HepG2 (cell line): ENCODE results near the gene ZNF367. TPM values are rescaled to one million over a fixed set of nuclear protein-coding genes. Genes with fewer than 3 reads are reported as not detected.

Source experiments
- ATF6 ChIP-seq: sonication (generic); formaldehyde crosslinking; conservative IDR thresholded peaks from 2 replicates; pipeline ENCODE4 v1.4.0; 2020; ENCODE audit warnings: missing genetic modification reagents
- E2F1 ChIP-seq: sonication (generic); formaldehyde crosslinking; IDR thresholded peaks from 2 replicates; pipeline ENCODE4 v1.5.0; 2020; ENCODE audit warnings: missing genetic modification reagents
- HNRNPH1 ChIP-seq: fragments of 200-400 bp; formaldehyde crosslinking; optimal IDR thresholded peaks from 2 replicates; pipeline ENCODE3; 2017; ENCODE audit warnings: mild to moderate bottlenecking, low read depth, low read length
- KLF16 ChIP-seq, 2 experiments: sonication (generic) in 1 of 2; formaldehyde crosslinking in 1 of 2; IDR thresholded peaks; 2 replicates each; pipeline versions ENCODE4 v1.6.1 to v1.8.0; 2016 to 2023; ENCODE audit warnings: missing genetic modification reagents in 2 of 2, missing compliant biosample characterization in 1 of 2
- SCMH1 ChIP-seq: sonication (generic); formaldehyde crosslinking; IDR thresholded peaks from 2 replicates; pipeline ENCODE4 v1.9.0; 2021; ENCODE audit warnings: missing genetic modification reagents, mild to moderate bottlenecking, borderline replicate concordance
- SKI ChIP-seq: fragments of 450-650 bp; IDR thresholded peaks from one replicate; pipeline ENCODE4 v1.6.1; 2018; ENCODE audit warnings: mild to moderate bottlenecking; ENCODE audit not compliant: partially characterized antibody
- SP2 ChIP-seq: sonication (generic); formaldehyde crosslinking; IDR thresholded peaks from 2 replicates; pipeline ENCODE4 v1.5.1; 2020; ENCODE audit warnings: mild to moderate bottlenecking, missing genetic modification reagents
- SP5 ChIP-seq: IDR thresholded peaks from 2 replicates; pipeline ENCODE4 v1.6.1; 2016; ENCODE audit warnings: low read depth, borderline replicate concordance
- STAT5B ChIP-seq: sonication (generic); formaldehyde crosslinking; IDR thresholded peaks from 2 replicates; pipeline ENCODE4 v1.4.0; 2020; ENCODE audit warnings: missing genetic modification reagents
- ZNF460 ChIP-seq: sonication (generic); formaldehyde crosslinking; IDR thresholded peaks from 2 replicates; pipeline ENCODE4 v1.5.1; 2020; ENCODE audit warnings: missing genetic modification reagents, mild to moderate bottlenecking, borderline replicate concordance
- ZNF484 ChIP-seq: sonication (generic); formaldehyde crosslinking; IDR thresholded peaks from 2 replicates; pipeline ENCODE4 v1.5.1; 2020; ENCODE audit warnings: mild to moderate bottlenecking, low read depth, missing genetic modification reagents, borderline replicate concordance
- ZNF513 ChIP-seq: sonication (generic); formaldehyde crosslinking; conservative IDR thresholded peaks from 2 replicates; pipeline ENCODE4 v1.5.0; 2020; ENCODE audit warnings: missing genetic modification reagents
- ZNF556 ChIP-seq: sonication (generic); formaldehyde crosslinking; IDR thresholded peaks from 2 replicates; pipeline ENCODE4 v1.4.0; 2020; ENCODE audit warnings: mild to moderate bottlenecking, missing genetic modification reagents, borderline replicate concordance
- ZNF639 ChIP-seq: conservative IDR thresholded peaks from 2 replicates; pipeline ENCODE4 v1.6.1; 2018; ENCODE audit warnings: missing genetic modification reagents
- ZNF788 ChIP-seq: sonication (generic); formaldehyde crosslinking; IDR thresholded peaks from 2 replicates; pipeline ENCODE4 v1.5.0; 2020; ENCODE audit warnings: mild to moderate bottlenecking, missing genetic modification reagents, borderline replicate concordance
- ZSCAN5A ChIP-seq: sonication (generic); formaldehyde crosslinking; IDR thresholded peaks from 2 replicates; pipeline ENCODE4 v1.8.0; 2022; ENCODE audit warnings: mild to moderate bottlenecking, missing genetic modification reagents, borderline replicate concordance
- polyA plus RNA-seq, 8 experiments: library from polyadenylated mRNA; depleted of rRNA in 3 of 8; stranded (reverse) in 7 of 8; unstranded in 1 of 8; fragments of >200 nt; fragmentation: Illumina TruSeq in 4 of 8; extraction: Trizol in 4 of 8; gene quantifications; 2 replicates each; pipeline versions ENCODE4 v1.2.1 to v1.2.3, GENCODE V29; 2011 to 2016; ENCODE audit warnings: low read depth in 4 of 8, missing spikeins in 1 of 8, mixed read lengths in 1 of 8; ENCODE audit not compliant: insufficient read depth in 1 of 8
- total RNA-seq, 5 experiments: library from RNA; depleted of rRNA; stranded (reverse); fragments of >200 nt; fragmentation: Illumina TruSeq; extraction: Trizol; gene quantifications; 2 replicates each; pipeline ENCODE4 v1.2.3, GENCODE V29; 2016; ENCODE audit warnings: low read depth in 1 of 5
- TF ChIP-seq, protein P1 (sequence below): sonication (generic); formaldehyde crosslinking; IDR thresholded peaks from 2 replicates; pipeline ENCODE4 v1.4.0; 2020; ENCODE audit warnings: mild to moderate bottlenecking, low read depth, missing genetic modification reagents
- TF ChIP-seq, protein P2 (sequence below): sonication (generic); formaldehyde crosslinking; IDR thresholded peaks from 2 replicates; pipeline ENCODE4 v1.8.0; 2022; ENCODE audit warnings: mild to moderate bottlenecking, missing genetic modification reagents

The ZNF367 gene
- total and polyA plus RNA-seq, 2 of the 13 experiments (the other 11 are each of a cell fraction or from before 2014, with no cell fraction given): 2.9 to 7.7 TPM

GRCh38 chr9:96418083-96418919, at the start of gene ZNF367 (continued):
- TF ChIP-seq HNRNPH1: no peak
- peak in 1 of 2 experiments; percentile 50; a peak in 1 of 4 replicates for TF ChIP-seq KLF16 (CRISPR knock-in tag; IDR thresholded peaks at IDR 0.05)
- TF ChIP-seq STAT5B (CRISPR knock-in tag): 0 out of 2 replicates have a peak, but pooled peaks have one; percentile 13
- no peak for TF ChIP-seq ATF6
- no peak for TF ChIP-seq ZNF513 (CRISPR knock-in tag)
- TF ChIP-seq, protein P1, sequence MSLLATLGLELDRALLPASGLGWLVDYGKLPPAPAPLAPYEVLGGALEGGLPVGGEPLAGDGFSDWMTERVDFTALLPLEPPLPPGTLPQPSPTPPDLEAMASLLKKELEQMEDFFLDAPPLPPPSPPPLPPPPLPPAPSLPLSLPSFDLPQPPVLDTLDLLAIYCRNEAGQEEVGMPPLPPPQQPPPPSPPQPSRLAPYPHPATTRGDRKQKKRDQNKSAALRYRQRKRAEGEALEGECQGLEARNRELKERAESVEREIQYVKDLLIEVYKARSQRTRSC (CRISPR knock-in tag): no peak
- peak; percentile 97 for TF ChIP-seq SP2 (CRISPR knock-in tag)
- no peak for TF ChIP-seq ZNF639 (CRISPR knock-in tag)
- no peak for TF ChIP-seq ZNF484 (CRISPR knock-in tag)
- TF ChIP-seq ZNF460 (CRISPR knock-in tag): no peak
- no peak for TF ChIP-seq SCMH1 (CRISPR knock-in tag)
- peak; percentile 53 for TF ChIP-seq SKI
- 0 out of 2 replicates have a peak, but pooled peaks have one; percentile 26 for TF ChIP-seq ZSCAN5A (CRISPR knock-in tag)
- TF ChIP-seq E2F1: peak; percentile 99
- TF ChIP-seq, protein P2, sequence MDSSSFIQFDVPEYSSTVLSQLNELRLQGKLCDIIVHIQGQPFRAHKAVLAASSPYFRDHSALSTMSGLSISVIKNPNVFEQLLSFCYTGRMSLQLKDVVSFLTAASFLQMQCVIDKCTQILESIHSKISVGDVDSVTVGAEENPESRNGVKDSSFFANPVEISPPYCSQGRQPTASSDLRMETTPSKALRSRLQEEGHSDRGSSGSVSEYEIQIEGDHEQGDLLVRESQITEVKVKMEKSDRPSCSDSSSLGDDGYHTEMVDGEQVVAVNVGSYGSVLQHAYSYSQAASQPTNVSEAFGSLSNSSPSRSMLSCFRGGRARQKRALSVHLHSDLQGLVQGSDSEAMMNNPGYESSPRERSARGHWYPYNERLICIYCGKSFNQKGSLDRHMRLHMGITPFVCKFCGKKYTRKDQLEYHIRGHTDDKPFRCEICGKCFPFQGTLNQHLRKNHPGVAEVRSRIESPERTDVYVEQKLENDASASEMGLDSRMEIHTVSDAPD (CRISPR knock-in tag): no peak
- TF ChIP-seq ZNF788 (CRISPR knock-in tag): peak; percentile 69; the same call in 1 of the 2 replicates
- TF ChIP-seq SP5 (CRISPR knock-in tag): peak; percentile 64
- no peak for TF ChIP-seq ZNF556 (CRISPR knock-in tag)
